Neural cell (in vitro differentiated cells): ENCODE measurements around the gene CHIA. TPM values are rescaled to one million over a fixed set of nuclear protein-coding genes. Genes with fewer than 3 reads are reported as not detected.

Experiments
- H2AFZ ChIP-seq: fragments of 200-600, 300-800 bp; sonication (generic), shearing (Covaris generic); 2 replicates; pipeline ENCODE4 v1.6.0; 2014; ENCODE audit warnings: low read depth, mild to moderate bottlenecking, antibody characterized with exemption, low read length, moderate library complexity
- H3F3A ChIP-seq: fragments of 200-600 bp; shearing (Covaris generic); 2 replicates; pipeline ENCODE4 v1.6.1; 2016; ENCODE audit warnings: mild to moderate bottlenecking, moderate library complexity, mixed read lengths, antibody characterized with exemption, low read length; ENCODE audit not compliant: insufficient read depth, poor library complexity, severe bottlenecking
- H3K27ac ChIP-seq: fragments of 200-600, 300-800 bp; sonication (generic), shearing (Covaris generic); 2 replicates; pipeline ENCODE4 v1.5.1; 2014; ENCODE audit warnings: mild to moderate bottlenecking, low read length, moderate library complexity
- H3K27me3 ChIP-seq: fragments of 300-800, 200-600 bp; sonication (generic), shearing (Covaris generic); 2 replicates; pipeline ENCODE4 v1.6.0; 2014; ENCODE audit warnings: mild to moderate bottlenecking, low read depth, low read length, moderate library complexity; ENCODE audit not compliant: insufficient read depth
- H3K36me3 ChIP-seq: fragments of 300-800, 200-600 bp; sonication (generic), shearing (Covaris generic); 2 replicates; pipeline ENCODE4 v1.5.1; 2014; ENCODE audit warnings: mild to moderate bottlenecking, antibody characterized with exemption, low read length, moderate library complexity; ENCODE audit not compliant: insufficient read depth
- H3K4me2 ChIP-seq: fragments of 300-800, 200-600 bp; sonication (generic), shearing (Covaris generic); 2 replicates; pipeline ENCODE4 v1.6.0; 2014; ENCODE audit warnings: mild to moderate bottlenecking, low read length
- H3K4me3 ChIP-seq: fragments of 300-800, 200-600 bp; sonication (generic), shearing (Covaris generic); 2 replicates; pipeline ENCODE4 v1.5.1; 2014; ENCODE audit warnings: mild to moderate bottlenecking, low read length, moderate library complexity
- H3K79me2 ChIP-seq: fragments of 200-600 bp; shearing (Covaris generic); replicated peaks from 2 replicates; pipeline ENCODE4 v1.6.0; 2014; ENCODE audit warnings: mild to moderate bottlenecking, low read length, moderate library complexity; ENCODE audit not compliant: insufficient read depth
- H3K9ac ChIP-seq: fragments of 300-800, 200-600 bp; sonication (generic), shearing (Covaris generic); 2 replicates; pipeline ENCODE4 v1.6.1; 2016; ENCODE audit warnings: mild to moderate bottlenecking, low read length, mixed read lengths
- H3K9me2 ChIP-seq: fragments of 200-600 bp; shearing (Covaris generic); 2 replicates; pipeline ENCODE4 v1.6.1; 2016; ENCODE audit warnings: mild to moderate bottlenecking, low read length, mixed read lengths; ENCODE audit not compliant: insufficient read depth
- H3K9me3 ChIP-seq: fragments of 200-600, 300-800 bp; sonication (generic), shearing (Covaris generic); 2 replicates; pipeline ENCODE4 v1.6.1; 2016; ENCODE audit warnings: mild to moderate bottlenecking, mixed run types, low read length, moderate library complexity, mixed read lengths
- H4K20me1 ChIP-seq: fragments of 200-600 bp; shearing (Covaris generic); 2 replicates; pipeline ENCODE4 v1.6.1; 2016; ENCODE audit warnings: mild to moderate bottlenecking, mixed run types; ENCODE audit not compliant: insufficient read depth
- CTCF ChIP-seq: fragments of 450-650 bp; IDR thresholded peaks from 2 replicates; pipeline ENCODE4 v1.5.1; 2014; ENCODE audit warnings: antibody characterized with exemption, mild to moderate bottlenecking, moderate library complexity; ENCODE audit not compliant: poor library complexity, severe bottlenecking
- EP300 ChIP-seq: fragments of 450-650 bp; conservative IDR thresholded peaks from 2 replicates; pipeline ENCODE4 v1.6.1; 2014; ENCODE audit warnings: antibody characterized with exemption, mild to moderate bottlenecking, moderate library complexity; ENCODE audit not compliant: poor library complexity, severe bottlenecking
- EZH2 ChIP-seq: fragments of 200-600, 300-800 bp; shearing (Covaris generic), sonication (generic); IDR thresholded peaks from 2 replicates; pipeline ENCODE4 v1.6.1; 2014; ENCODE audit warnings: antibody characterized with exemption, low read length, borderline replicate concordance, mild to moderate bottlenecking; ENCODE audit not compliant: insufficient read depth, poor library complexity, severe bottlenecking
- MXI1 ChIP-seq: fragments of 450-650 bp; conservative IDR thresholded peaks from 2 replicates; pipeline ENCODE4 v1.6.1; 2014; ENCODE audit warnings: antibody characterized with exemption, mild to moderate bottlenecking; ENCODE audit not compliant: poor library complexity, severe bottlenecking
- POLR2AphosphoS5 ChIP-seq: IDR thresholded peaks from 2 replicates; pipeline ENCODE4 v1.6.1; 2012
- RAD21 ChIP-seq: fragments of 450-650 bp; conservative IDR thresholded peaks from 2 replicates; pipeline ENCODE4 v1.6.1; 2014; ENCODE audit warnings: antibody characterized with exemption, mild to moderate bottlenecking, moderate library complexity
- REST ChIP-seq: IDR thresholded peaks from 2 replicates; pipeline ENCODE4 v1.6.1; 2012; ENCODE audit warnings: borderline replicate concordance
- SMC3 ChIP-seq: fragments of 450-650 bp; conservative IDR thresholded peaks from 2 replicates; pipeline ENCODE4 v1.6.1; 2014; ENCODE audit warnings: antibody characterized with exemption, mild to moderate bottlenecking, moderate library complexity; ENCODE audit not compliant: poor library complexity
- TAF1 ChIP-seq: IDR thresholded peaks from 2 replicates; pipeline ENCODE4 v1.6.1; 2012; ENCODE audit warnings: low read depth
- polyA plus RNA-seq: library from polyadenylated mRNA; depleted of rRNA; stranded (reverse); fragments of >200 nt; gene quantifications from 2 replicates; pipeline ENCODE4 v1.2.3, GENCODE V29; 2014

Gene CHIA
- polyA plus RNA-seq, 1 donor from 2014 or later: not detected

GRCh38 chr1:111302374-111302773 is 11.7 kb downstream of the CHIA start:
- Histone ChIP-seq H3K4me3 (no peak overlapping the region), H3K27me3 (no peaks in the 10 kb centered on the region), H3K79me2 (no peaks in the 10 kb centered on the region), H3K27ac (no peak overlapping the region), H3K9me2 (no peaks in the 10 kb centered on the region), H3F3A (no peaks in the 10 kb centered on the region), H3K4me2 (no peak overlapping the region), H4K20me1 (no peaks in the 10 kb centered on the region), H3K36me3 (no peaks in the 10 kb centered on the region), H2AFZ (no peak overlapping the region), H3K9ac (no peak overlapping the region), H3K9me3 (no peaks in the 10 kb centered on the region)
- TF ChIP-seq RAD21: no peak
- TF ChIP-seq REST: no peak
- no peak for TF ChIP-seq SMC3
- no peak for TF ChIP-seq POLR2AphosphoS5
- no peak for TF ChIP-seq MXI1
- no peak for TF ChIP-seq TAF1
- no peak for TF ChIP-seq EP300
- no peak for TF ChIP-seq EZH2
- TF ChIP-seq CTCF: no peak

- H3F3A ChIP-seq: no peaks in the 10 kb centered on the region
- H3K27ac ChIP-seq: no peak overlapping the region
- H3K9me2 ChIP-seq: no peaks in the 10 kb centered on the region
- H4K20me1 ChIP-seq: no peaks in the 10 kb centered on the region
- no peaks in the 10 kb centered on the region for H3K9me3 ChIP-seq
- H3K79me2 ChIP-seq: no peaks in the 10 kb centered on the region
- no peak overlapping the region for H3K9ac ChIP-seq
- TF ChIP-seq TAF1 (no peak), MXI1 (no peak), REST (no peak), POLR2AphosphoS5 (no peak), EP300 (no peak), EZH2 (no peak), SMC3 (no peak), RAD21 (no peak), CTCF (no peak)
- no peak overlapping the region for H3K4me3 ChIP-seq
- no peaks in the 10 kb centered on the region for H3K27me3 ChIP-seq
- no peak overlapping the region for H3K4me2 ChIP-seq
- H3K36me3 ChIP-seq: no peaks in the 10 kb centered on the region
- H2AFZ ChIP-seq: no peak overlapping the region
These were observed 19.0 kb downstream of the CHIA start for GRCh38 chr1:111309690-111310089.
